ELF-1 (cell line): Measurements from ENCODE around the gene KDM4B.
A peak's percentile ranks its signal among the peaks of the same experiment; 100 is the strongest.

Source experiments
- DNase-seq: peaks from one replicate; pipeline ENCODE4 v3.0.0-alpha.2; 2016; ENCODE audit warnings: low read depth, low spot score

KDM4B gene

DNA sequence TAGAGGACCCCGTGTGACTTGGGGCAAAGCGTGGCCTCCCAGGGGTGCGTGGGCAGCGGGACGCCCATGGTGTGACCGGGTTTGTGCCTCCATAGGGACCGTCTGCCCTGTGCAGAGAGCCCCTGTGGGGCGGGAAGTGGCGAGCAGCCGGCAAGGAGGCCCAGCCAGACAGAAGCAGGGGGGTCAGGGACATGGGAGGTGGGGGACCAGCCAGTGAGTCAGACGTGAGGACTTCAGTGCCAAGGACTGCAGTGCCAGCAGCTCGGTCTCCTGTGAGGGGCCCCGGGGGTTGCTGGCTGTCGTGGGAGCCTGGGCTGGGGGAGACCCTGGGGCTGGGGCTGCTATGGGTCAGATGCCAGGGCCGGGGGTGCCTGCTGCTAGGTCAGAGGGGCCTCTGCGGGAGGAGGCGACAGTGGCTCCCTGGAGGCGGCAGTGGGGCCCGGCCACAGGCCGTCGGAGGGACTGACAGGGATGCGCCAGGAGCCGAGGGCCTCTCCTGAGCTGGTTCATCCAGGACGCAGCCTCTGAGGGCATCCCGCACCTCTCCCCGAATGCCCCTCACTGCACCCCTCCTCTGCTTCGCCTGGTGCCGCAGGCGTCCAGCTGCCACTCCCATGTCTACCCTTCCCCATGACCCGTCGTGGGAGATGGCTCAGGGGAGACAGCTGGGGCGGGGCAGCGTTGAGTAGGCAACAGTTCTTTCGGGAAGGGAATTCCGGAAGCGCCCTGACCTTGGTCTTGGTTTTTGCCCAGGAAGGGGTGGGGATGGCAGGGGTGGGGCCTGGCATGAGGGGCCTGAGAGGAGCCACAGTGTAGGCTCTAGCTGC lies 80.0 kb downstream of the KDM4B start:
- DNase-seq = no peak

DNA sequence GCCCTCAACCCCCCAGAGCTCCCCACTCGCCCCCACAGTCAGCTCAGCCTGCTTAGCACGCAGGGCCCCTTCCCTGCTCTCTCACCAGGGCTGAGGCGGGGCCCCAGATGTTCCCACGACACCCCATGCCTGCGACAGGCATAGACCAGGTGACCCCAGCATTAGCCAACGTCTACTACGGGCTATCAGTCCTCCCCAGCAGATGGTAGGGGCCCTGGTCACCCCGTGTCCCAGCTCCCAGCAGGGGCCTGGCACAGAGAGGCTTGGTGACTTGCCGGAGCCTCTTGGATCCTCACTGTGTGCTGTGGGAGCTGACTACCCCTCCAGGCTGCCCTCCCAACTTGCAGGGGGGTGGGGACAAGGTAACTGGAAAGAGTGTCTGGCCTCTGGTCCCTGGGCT lies 80.6 kb downstream of the KDM4B start:
- no peak for DNase-seq

DNA sequence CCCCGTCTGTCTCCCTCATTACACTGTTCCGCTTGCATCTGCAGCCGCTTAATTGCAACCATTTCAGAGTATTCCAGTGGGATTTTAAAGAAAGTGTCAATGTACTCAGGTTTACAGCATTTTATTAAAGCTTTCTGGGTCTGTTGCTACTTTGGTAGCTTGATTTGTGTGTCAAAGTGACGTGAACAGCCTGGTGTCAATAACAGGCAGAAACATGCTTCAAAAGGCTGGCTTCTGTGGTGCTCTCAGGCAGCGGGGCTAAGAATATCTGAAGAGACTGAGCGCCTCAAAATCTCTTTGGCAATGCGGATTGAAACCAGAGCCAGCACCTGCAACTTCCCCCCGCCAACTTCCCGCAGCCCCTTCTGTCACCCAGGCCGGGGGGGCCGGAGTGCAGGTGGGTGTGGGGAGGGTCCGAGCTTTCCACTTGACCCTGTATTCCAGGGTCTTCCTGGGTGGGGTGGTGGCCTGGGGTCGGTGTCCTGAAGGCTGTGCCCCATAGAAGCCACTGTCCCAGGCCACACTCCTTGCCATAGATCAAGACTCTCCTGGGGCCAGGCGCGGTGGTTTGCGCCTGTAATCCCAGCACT lies 81.2 kb downstream of the KDM4B start:
- no peak for DNase-seq

DNA sequence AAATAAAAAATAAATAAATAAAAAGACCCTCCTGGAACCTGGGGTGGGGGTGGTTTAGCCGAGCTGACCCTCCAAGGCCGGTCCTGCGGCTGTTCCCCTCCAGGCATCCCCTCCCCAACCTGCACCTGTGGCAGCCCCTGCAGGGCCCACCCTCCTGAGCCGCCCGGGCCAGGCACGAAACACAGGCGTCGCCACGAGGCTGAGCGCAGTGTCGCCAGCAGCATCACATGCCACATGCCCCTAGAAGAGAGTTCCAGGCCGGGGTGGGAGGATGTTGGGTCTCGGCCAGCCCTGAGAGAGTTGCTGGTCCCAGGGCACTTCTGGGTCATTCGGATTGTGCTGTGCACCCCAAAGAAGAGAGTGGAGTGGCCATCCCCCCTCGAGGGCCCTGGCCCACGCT lies 82.0 kb downstream of the KDM4B start:
- no peak for DNase-seq

DNA sequence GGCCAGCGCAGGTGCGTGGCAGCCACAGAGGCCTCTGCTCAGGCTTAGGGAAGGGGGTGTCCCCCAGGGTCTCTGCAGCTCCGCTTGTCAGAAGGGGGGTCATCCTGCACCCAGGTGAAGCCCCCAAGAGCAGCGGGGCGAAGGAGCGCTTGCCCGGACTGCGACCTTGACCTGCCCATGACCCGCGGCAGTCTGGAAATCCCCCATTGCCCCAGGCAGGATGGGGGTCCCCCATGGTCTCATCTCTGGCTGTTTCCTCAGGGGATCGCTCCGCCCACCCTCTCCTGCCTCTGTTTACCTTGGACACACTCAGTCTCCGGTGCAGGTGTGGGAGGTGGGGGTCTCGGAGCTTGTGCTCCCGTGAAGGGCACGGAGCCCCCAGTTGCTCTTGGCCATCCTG lies 82.7 kb downstream of the KDM4B start:
- DNase-seq = no peak

DNA sequence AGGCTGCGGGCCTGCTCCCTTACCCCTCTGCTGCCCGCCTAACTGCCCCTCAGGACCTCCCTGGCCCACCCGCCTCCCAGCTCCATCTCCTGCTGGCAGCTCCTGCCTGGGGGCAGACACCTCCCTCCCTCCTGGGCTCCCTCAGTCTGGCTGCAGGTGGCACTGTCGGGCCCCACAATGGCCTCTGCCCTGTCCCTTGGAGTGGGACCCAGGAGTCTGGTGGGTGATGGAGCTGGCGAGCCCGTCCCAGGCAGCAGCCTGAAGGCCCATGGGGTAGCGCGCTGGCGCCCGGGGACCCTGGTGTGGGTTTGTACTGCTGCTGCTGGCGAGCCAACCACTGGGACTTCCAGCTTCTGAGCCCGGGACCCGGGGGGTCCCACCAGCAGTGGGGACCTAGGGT lies 83.6 kb downstream of the KDM4B start:
- DNase-seq = no peak

DNA sequence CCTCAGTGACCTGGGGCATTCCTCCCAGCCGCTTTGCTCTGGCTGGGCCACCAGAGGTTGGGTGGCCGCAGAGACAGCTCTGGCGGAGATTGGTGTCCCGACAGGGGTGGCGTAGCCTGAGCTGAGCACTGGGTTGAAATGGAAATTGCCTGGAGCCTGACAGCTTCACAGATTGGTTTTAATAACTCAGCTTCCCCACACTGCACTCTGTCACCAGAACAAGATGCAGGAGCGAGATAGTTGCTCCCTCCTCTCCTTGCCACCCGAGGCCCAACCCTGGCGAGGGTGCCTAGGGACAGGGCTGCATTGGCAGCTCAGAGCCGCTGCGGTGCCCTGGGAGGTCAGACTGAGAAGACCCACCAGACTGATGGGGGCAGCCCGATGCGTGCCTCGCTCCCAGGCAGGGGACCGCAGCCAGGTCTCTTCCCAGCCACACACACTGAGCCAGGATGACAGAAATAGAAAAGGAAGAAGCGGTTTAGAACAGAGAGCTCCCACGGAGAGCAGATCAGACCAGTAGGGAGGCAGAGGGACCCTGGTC lies 84.1 kb downstream of the KDM4B start:
- DNase-seq = no peak

DNA sequence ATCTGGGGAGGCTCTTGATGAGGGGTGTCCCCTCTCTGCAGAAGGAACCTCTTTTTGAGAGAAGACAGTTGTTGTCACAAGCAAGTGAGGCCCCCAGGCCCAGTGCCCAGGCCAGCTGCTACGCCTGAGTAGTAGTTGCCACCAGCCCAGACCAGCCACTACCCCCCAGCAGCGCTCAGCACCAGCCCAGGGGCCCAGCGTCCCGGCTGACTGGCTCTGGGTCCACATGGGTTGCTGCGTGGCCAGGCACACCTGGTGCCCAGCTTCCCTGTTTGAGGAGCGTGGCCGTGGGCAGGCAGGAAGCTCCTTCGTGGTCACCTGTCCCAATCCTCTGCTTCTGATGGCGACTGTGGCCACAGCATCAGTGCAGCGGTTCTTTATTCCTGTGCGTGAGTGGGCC lies 84.7 kb downstream of the KDM4B start:
- no peak for DNase-seq

DNA sequence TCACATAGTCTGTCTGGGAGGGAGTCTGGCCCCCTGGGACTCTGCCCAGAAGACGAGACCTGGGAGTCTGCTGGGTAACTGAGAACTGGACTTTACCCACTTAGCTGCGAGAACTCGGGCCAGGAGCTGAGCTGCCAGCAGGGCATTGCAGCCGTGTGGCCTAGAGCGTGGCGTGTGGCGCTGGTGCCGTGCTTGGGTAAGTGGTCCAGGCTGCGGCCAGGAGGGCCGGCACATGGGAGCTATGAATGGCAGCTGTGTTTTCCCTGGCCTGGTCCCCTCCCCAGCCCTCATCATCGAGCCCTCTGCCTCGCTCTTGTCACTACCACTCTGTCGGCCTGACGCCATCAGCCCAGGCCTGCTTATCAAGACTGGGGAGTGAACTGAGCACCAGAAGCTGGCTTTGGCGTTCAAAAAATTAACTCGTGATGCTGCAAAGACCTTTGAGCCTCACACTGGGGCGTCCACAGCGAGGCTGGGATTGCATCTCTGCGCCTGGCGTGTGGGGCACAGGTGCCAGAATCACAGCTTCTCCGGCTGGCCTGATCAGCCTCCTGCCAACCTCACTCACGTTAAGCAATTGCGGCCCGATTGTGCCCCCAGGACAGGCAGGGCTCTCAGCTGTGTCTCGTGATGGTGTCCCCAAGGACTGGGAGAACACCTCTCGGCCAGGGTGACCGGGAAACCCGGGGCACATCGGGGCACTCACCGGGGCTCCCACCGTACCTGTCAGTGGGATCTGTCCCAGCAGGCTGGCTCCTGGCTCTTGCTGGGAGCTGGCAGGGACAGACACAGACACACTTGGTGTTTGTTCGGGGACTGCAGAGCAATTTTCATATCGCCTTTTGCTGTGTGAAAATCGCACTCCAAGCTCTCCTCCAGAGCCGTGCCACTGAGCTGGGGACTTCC lies 85.9 kb downstream of the KDM4B start:
- DNase-seq = no peak

DNA sequence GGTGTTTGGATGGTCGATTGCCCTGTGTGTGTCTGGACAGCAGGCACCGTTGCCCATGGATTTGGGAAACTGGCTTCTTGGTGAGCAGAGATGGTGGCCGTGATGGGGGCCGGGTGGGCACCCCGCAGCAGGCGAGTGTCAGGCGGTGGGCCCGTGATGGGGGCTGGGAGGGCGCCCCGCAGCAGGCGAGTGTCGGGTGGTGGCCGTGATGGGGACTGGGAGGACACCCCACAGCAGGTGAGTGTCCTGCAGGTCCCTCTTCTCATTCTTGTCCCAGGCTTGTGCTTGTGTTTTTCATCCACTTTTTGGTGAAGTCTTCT lies 86.5 kb downstream of the KDM4B start:
- DNase-seq = no peak

DNA sequence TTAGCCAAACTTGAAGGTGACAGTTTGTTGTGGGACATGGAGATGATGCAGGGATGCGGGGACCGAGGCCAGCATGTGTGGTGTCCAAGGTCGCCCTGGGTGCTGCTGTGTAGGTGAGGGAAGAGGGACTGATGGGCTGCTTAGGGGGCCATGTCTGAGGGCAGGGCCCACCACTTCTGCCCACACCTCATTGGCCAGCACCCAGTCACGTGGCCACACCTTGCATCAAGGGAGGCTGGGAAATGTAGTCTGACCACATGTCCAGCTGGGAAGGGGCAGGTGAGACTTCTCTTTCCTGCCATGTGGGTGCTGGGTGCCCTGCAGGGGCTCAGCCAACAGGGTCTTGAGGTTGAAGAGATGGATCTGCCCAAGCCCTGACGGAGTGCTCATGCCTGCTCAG lies 88.9 kb downstream of the KDM4B start:
- peak; percentile 50 for DNase-seq

DNA sequence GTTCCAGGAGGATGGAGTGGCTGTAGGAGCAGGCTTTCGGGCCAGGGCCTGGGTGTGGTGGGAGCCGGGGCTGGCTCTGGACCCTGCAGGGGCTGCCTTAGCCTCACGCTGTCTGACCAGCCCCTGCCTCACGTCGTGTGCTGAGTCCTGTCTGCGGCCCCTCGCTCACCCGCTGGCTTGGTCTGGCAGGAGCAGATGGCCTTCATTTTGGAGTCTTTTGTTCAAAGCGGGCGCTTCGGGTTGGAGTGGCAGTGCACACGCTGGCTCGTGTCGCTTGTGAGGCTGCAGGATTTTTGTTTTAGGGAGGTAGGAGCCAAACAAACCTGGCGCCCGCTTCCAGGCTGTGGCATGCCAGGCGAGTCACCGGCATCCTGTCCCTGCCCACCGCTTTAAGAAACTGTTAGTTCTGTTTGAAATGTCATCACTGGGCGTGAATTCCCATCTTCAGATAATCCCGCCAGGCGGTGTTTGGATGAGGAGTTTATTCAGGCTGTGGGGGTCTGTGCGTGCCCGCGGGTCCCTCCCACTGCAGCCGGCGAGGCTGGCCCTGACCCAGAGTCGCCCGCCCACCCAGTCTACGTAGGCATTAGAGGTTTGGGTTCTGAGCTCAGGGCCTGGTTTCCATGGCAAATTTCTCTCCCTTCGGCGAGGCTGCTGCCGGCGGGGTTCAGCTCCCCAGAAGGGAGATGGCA lies 89.8 kb downstream of the KDM4B start:
- DNase-seq = no peak

DNA sequence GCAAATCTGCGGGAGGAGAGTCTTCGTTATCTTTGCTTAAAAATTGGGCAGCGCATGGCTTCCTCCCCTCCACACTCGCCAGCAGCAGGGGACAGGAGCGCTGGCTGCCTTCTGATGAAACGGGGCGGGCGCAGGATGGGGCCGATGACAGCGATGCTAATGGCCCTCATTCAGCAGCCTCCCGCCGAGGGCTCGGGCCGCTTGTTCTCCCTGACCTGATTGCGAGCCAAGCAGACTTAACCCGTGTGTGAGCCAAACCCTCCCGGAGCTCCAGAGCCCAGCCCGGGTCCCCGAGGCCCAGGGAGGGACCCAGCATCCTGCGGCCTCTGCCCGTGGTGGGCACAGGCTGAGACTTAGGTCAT lies 90.3 kb downstream of the KDM4B start:
- DNase-seq = peak; percentile 54

DNA sequence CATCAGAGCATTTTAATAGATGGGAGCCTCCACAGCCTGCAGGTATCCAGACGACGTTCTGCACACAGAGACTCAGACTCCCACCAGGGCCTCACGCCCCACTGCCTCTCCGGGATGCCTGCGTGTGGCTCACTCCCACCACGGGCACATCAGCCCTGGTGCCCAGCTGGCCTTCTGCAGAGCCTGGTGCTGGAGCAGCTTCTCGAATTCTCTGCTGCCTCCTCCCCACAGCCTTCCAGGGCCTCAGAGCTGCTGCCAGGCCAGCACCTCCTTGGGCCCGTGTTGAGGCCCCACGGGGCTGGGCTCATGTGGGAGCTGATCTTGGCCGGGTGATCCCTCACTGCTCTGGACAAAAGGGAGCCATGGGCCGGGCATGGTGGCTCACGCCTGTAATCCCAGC lies 90.9 kb downstream of the KDM4B start:
- DNase-seq = no peak

DNA sequence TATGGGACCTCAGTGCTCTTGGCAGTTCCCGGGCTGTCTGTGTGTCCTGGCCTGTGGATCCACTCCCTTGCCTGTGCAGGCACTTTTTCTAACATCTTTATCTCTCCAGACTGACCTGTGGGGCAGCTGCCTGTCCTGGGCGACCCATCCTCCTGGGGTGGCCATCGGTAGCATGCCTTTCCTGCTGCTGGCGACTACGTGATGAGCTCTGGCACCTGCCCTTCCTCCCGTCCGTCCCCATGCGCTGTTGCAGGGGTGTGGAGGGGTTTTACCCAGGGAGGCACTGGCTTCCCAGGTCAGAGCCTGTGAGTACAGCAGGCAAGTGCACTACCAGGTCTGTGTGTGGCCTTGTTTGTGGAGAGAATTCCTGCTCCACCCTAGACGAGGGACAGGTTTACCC lies 93.3 kb downstream of the KDM4B start:
- DNase-seq = no peak

DNA sequence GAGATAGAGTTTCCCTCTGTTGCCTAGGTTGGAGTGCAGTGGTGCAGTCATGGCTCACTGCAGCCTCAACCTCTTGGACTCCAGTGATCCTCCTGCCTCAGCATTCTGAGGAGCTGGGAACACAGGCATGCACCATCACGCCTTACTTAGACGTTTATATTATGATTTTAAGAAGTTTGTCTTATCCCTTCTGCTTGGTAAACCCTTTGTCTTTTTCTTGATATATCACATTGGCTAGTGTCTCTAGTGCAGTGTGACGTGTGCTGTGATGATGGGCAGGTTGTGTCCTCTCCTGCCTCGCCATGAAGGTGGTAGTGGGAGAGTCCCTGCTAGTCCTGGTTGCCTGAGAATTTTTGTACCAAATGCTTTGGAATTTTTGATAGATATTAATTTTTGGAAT lies 93.9 kb downstream of the KDM4B start:
- DNase-seq = no peak

DNA sequence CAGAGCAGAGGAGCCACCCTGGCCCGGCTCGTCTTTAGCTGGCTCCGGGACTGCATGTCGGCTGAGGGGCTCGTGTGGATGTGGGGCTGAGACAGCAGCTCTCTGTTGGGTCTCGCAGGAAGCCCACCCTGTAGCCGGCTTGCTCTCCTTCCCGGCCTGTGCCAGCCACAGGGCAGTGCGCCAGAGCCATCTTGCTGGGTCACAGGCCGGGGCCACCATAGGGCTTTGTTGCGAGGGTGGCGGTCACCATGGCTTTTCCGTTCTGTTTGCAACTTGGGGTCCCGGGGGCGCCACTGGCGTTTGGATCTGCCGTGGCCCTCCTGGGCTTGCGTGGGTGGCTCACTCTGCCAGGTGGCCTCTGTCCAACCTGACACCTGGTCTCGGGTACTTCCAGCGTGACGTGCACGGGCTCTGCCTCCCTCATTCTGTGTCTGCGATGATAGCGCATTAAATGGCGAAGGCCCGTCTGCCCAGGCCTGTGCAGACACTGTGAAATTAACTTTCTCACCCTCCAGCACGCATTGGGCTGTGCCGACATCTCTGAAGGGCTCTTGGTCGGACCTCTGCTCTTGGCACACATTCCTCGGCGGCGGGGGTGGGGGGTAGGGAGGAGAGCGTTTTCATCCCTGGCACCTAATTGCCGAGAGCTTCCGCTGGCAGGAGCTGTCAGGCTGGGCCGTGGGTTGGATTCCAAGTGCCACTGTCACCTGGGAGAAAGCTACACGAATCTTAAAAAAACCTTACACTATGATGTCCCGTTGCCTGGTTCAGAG lies 95.1 kb downstream of the KDM4B start:
- no peak for DNase-seq

DNA sequence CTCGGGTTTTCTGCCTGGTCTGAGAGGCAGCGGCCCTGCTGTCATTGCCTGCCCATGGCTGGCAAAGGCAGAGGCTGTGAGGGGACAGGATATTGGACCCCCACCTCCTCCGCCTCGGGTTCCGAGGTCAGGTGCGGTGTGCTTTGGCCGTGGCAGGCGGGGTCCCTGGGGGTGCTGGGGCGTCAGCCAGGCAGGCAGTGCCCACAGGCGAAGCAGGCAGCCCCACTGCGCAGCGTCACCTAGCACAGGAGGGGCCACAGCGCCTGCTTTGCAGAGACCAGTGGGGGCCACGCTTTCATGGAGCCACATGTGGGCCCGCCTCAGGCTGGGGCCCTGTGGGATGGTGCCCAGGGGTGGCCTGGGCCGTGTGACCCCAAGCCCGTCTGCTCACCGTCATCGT lies 96.0 kb downstream of the KDM4B start:
- no peak for DNase-seq

DNA sequence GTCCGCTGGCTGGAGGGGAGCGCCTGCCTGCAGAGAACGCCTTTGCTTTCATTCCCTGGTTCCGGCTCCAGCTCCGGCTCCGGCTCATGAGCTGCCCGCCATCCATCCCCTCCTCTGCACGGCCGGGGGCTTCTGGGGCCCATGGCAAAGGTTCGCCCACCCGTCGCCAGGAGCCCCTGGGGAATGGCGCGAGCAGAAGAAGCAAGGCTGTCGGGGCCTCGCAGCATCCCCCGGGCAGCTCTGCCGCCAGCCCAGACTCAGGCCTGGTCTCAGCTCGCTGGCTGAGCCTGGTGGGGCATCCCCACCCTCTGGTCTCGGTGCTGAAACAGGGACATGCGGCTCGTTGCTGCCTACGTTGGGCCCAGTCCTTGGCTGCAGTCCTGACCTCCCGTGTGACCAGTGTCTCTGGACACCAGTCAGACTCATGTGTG lies 96.8 kb downstream of the KDM4B start:
- DNase-seq = no peak

DNA sequence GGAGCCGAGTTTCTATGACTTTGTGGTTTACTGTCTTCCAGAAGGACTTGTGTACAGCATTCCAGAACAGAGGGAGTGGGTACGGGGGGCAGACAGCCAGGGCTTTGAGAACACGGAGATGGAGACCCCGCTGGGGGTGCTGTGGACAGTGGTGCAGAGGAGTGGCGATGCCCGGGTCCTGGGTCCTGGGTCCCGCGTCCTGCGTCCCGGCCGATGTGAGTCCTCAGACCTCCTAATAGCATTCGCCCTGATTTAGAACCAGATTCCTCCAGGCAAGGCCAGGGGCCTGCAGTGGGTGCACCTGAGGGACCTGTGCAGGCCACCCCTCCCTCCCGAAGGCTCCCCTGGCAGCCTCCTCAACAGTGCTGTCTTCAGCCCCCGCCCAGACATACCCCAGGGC lies 97.9 kb downstream of the KDM4B start:
- DNase-seq = no peak

DNA sequence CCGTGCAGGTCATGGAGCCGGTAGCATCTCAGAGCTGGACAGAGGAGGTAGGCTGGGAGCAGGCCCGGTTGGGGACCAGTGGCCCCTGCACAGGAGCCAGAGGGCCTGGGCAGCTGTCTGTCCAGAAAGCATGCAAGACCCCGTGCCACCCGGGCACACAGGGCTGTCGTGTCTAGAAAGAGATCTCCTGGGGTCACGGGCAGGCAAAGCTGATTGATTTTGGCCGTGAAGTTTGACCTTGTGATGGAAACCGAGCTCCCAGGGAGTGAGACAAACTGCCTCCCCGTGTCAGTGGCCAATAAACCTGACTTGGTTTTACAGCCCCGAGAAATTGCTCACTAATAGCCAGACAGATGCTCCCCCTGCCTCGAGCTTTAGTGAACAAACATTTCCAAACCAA lies 98.8 kb downstream of the KDM4B start:
- no peak for DNase-seq
